ENCODE measurements around the gene SCFD2. TPM values are rescaled to one million over a fixed set of nuclear protein-coding genes. Genes with fewer than 3 reads are reported as not detected.
"Not testable (repeated sequence)": the region's sequence is repeated elsewhere in the genome, so short reads cannot be mapped to it uniquely, and the experiment has no call there.

The SCFD2 gene
- total and polyA plus RNA-seq, 9 donors, result 5.1 to 42.1 (median 13.5) TPM

- H3K4me3 ChIP-seq, result no peak overlapping the region
- intact Hi-C loops (cut with DNase I), result no loop called here
- WGBS, 3 donors, result 10 to 18% (median 11%) methylated on average over 1 of the region's 1 CpG
- H3K27ac ChIP-seq, result no peak overlapping the region
- no peaks in the 10 kb centered on the region for H3K9me3 ChIP-seq
- no peak for TF ChIP-seq CTCF (IDR thresholded peaks at IDR 0.05)
- TF ChIP-seq EP300 (IDR thresholded peaks at IDR 0.05), result no peak
- no peak for TF ChIP-seq POLR2A (IDR thresholded peaks at IDR 0.05)
- H3K27me3 ChIP-seq, result no peaks in the 10 kb centered on the region
- peaks cover 8% of the 10 kb centered on the region for H3K4me1 ChIP-seq (ENCODE audit: insufficient read depth)
- H3K36me3 ChIP-seq, result no peaks in the 10 kb centered on the region
- no peak for DNase-seq
Measured at GRCh38 chr4:53189011-53189410, 176.8 kb downstream of the SCFD2 start.

- Histone ChIP-seq H3K36me3 (no peaks in the 10 kb centered on the region), H3K27ac (no peak overlapping the region), H3K4me1 (ENCODE audit: insufficient read depth) (peaks cover 8% of the 10 kb centered on the region), H3K27me3 (no peaks in the 10 kb centered on the region), H3K4me3 (no peak overlapping the region), H3K9me3 (no peaks in the 10 kb centered on the region)
- DNase-seq, result no peak
- 77 to 89% (median 83%) methylated on average over 4 of the region's 4 CpGs for WGBS, 3 donors
- TF ChIP-seq EP300 (IDR thresholded peaks at IDR 0.05) (no peak), CTCF (IDR thresholded peaks at IDR 0.05) (no peak), POLR2A (IDR thresholded peaks at IDR 0.05) (no peak)
- intact Hi-C loops (cut with DNase I), result no loop called here
Measured at GRCh38 chr4:53186714-53187358, 179.0 kb downstream of the SCFD2 start.

- no peak overlapping the region for H3K4me3 ChIP-seq
- WGBS, 3 donors, result 58 to 65% (median 60%) methylated on average over 4 of the region's 4 CpGs
- intact Hi-C loops (cut with DNase I), result no loop called here
- peak overlapping the region in 1 of 2 donors; percentile 19 for H3K27ac ChIP-seq
- no peak for TF ChIP-seq CTCF (IDR thresholded peaks at IDR 0.05)
- no peak for TF ChIP-seq POLR2A (IDR thresholded peaks at IDR 0.05)
- TF ChIP-seq EP300 (IDR thresholded peaks at IDR 0.05), result no peak
- no peaks in the 10 kb centered on the region for H3K27me3 ChIP-seq
- no peaks in the 10 kb centered on the region for H3K9me3 ChIP-seq
- DNase-seq, result no peak
- no peaks in the 10 kb centered on the region for H3K36me3 ChIP-seq
- peaks cover 8% of the 10 kb centered on the region for H3K4me1 ChIP-seq (ENCODE audit: insufficient read depth)
Measured at GRCh38 chr4:53185869-53186585, 179.8 kb downstream of the SCFD2 start.

- intact Hi-C loops (cut with DNase I), result no loop called here
- TF ChIP-seq POLR2A (IDR thresholded peaks at IDR 0.05), result no peak
- TF ChIP-seq EP300 (IDR thresholded peaks at IDR 0.05), result no peak
- no peak for TF ChIP-seq CTCF (IDR thresholded peaks at IDR 0.05)
- Histone ChIP-seq H3K4me1 (ENCODE audit: insufficient read depth) (peaks cover 3% of the 10 kb centered on the region), H3K36me3 (no peaks in the 10 kb centered on the region), H3K4me3 (no peak overlapping the region), H3K27ac (no peak overlapping the region), H3K9me3 (no peaks in the 10 kb centered on the region), H3K27me3 (no peaks in the 10 kb centered on the region)
- 93 to 98% (median 97%) methylated on average over 2 of the region's 2 CpGs for WGBS, 3 donors
- DNase-seq, result no peak
Measured at GRCh38 chr4:53183754-53184153, 182.1 kb downstream of the SCFD2 start.

GRCh38 chr4:53177751-53178150, 188.1 kb downstream of the SCFD2 start:
- H3K36me3 ChIP-seq; DNase-seq; H3K9me3 ChIP-seq; H3K4me3 ChIP-seq; H3K27me3 ChIP-seq; H3K4me1 ChIP-seq (ENCODE audit: insufficient read depth); intact Hi-C loops (cut with DNase I); H3K27ac ChIP-seq: not testable (repeated sequence)
- WGBS, 3 donors, result 94 to 97% (median 95%) methylated on average over 4 of the region's 4 CpGs

All from ovary (tissue), 9 donors.